ENCODE data around the gene PPP5C.

- TF ChIP-seq CTCF (IDR thresholded peaks at IDR 0.05; ENCODE audit: low read depth, low read length, missing input control) = no peak
- no peak for TF ChIP-seq FOXA1 (IDR thresholded peaks at IDR 0.05)
- TF ChIP-seq REST (IDR thresholded peaks at IDR 0.05) = no peak
- TF ChIP-seq SP1 (IDR thresholded peaks at IDR 0.05) = no peak
- no peak for TF ChIP-seq JUND (IDR thresholded peaks at IDR 0.05)
- no peak for TF ChIP-seq HNF4G (IDR thresholded peaks at IDR 0.05)
- no peak for TF ChIP-seq ATF3 (IDR thresholded peaks at IDR 0.05)
- no peak for TF ChIP-seq GABPA (IDR thresholded peaks at IDR 0.05 in 1 of 2, conservative IDR thresholded peaks at IDR 0.05 in 1 of 2)
- TF ChIP-seq RXRA (IDR thresholded peaks at IDR 0.05) = no peak
Measured at GRCh38 chr19:46384396-46384795, 37.5 kb downstream of the PPP5C start.

Measured in liver (tissue), 3 donors.